ENCODE measurements around the gene PTGR3.

Gene PTGR3

GRCh38 chr18:75234901-75235300 is 26.0 kb upstream of the PTGR3 start:
- no peak for DNase-seq (ENCODE audit: low read depth)

GRCh38 chr18:75231053-75231406 is 22.1 kb upstream of the PTGR3 start:
- DNase-seq (ENCODE audit: low read depth): no peak

- no peak for DNase-seq (ENCODE audit: low read depth)
Measured at GRCh38 chr18:75230163-75231052, 21.5 kb upstream of the PTGR3 start.

GRCh38 chr18:75229437-75229836 is 20.5 kb upstream of the PTGR3 start:
- no peak for DNase-seq (ENCODE audit: low read depth)

- no peak for DNase-seq (ENCODE audit: low read depth)
Measured at GRCh38 chr18:75228967-75229366, 20.0 kb upstream of the PTGR3 start.

GRCh38 chr18:75227535-75228296 is 18.8 kb upstream of the PTGR3 start:
- DNase-seq (ENCODE audit: low read depth): no peak

GRCh38 chr18:75226956-75227316 is 18.0 kb upstream of the PTGR3 start:
- no peak for DNase-seq (ENCODE audit: low read depth)

GRCh38 chr18:75226286-75226955 is 17.5 kb upstream of the PTGR3 start:
- DNase-seq (ENCODE audit: low read depth): no peak

- DNase-seq (ENCODE audit: low read depth): no peak
Measured at GRCh38 chr18:75223687-75224347, 14.9 kb upstream of the PTGR3 start.

GRCh38 chr18:75222407-75222806 is 13.5 kb upstream of the PTGR3 start:
- DNase-seq (ENCODE audit: low read depth): no peak

GRCh38 chr18:75221897-75222296 is 13.0 kb upstream of the PTGR3 start:
- DNase-seq (ENCODE audit: low read depth): no peak

GRCh38 chr18:75221397-75221796 is 12.5 kb upstream of the PTGR3 start:
- no peak for DNase-seq (ENCODE audit: low read depth)

GRCh38 chr18:75220551-75221355 is 11.8 kb upstream of the PTGR3 start:
- DNase-seq (ENCODE audit: low read depth): no peak

GRCh38 chr18:75219745-75220375 is 10.9 kb upstream of the PTGR3 start:
- no peak for DNase-seq (ENCODE audit: low read depth)

GRCh38 chr18:75218065-75218923 is 9.4 kb upstream of the PTGR3 start:
- DNase-seq (ENCODE audit: low read depth): no peak

GRCh38 chr18:75216911-75217689 is 8.2 kb upstream of the PTGR3 start:
- no peak for DNase-seq (ENCODE audit: low read depth)

GRCh38 chr18:75216212-75216910 is 7.4 kb upstream of the PTGR3 start:
- no peak for DNase-seq (ENCODE audit: low read depth)

- DNase-seq (ENCODE audit: low read depth): no peak
Measured at GRCh38 chr18:75215663-75216062, 6.7 kb upstream of the PTGR3 start.

Measured in stromal cell of bone marrow (primary cell).